Eye (tissue), 1 donor: Measurements from ENCODE around the gene UBXN2A.

Experiments
- DNase-seq: peaks from one replicate; pipeline ENCODE4 v3.0.0-alpha.2; 2015

The UBXN2A gene

DNA sequence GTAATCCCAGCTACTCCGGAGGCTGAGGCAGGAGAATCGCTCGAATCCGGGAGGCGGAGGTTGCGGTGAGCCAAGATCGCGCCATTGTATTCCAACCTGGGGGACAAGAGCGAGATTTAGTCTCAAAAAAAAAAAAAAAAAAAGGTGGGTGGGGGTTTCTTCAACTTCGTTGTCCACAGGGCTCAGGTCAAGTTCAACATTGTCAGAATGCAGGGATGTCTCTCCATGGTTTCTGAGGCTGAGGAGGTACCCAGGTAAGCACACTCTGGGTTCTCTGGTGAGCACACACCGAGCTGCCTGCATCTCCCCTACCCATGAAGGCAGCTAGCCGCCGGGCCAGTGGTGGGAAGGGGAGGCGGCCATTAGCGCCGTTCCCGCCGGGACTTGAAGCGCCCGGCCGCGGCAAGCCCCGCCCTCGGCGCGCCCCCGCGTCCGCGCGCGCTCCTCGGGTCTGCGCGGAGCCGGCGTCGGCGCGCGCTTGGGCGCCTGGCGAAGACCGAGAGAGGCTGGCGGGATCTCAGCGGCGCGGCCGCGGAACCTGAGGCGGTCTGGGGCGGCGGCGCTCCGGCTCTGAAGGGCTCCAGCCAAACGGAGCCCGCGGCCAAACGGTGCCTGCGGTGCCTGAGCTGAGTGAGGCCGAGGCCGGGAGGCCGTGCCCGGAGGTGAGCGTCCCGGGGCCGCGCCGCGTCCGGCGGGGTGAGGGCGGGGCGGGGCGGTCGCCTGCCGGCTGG lies at the start of gene UBXN2A:
Gene UBXN2A, plus strand, starts transcription at position 477 of the 731 bp plus-strand sequence. CDS start 17,852 bp downstream, outside the sequence.
- DNase-seq = peak; percentile 96

GRCh38 chr2:23900133-23900532 lies 40.1 kb upstream of the UBXN2A start:
- DNase-seq = no peak

DNA sequence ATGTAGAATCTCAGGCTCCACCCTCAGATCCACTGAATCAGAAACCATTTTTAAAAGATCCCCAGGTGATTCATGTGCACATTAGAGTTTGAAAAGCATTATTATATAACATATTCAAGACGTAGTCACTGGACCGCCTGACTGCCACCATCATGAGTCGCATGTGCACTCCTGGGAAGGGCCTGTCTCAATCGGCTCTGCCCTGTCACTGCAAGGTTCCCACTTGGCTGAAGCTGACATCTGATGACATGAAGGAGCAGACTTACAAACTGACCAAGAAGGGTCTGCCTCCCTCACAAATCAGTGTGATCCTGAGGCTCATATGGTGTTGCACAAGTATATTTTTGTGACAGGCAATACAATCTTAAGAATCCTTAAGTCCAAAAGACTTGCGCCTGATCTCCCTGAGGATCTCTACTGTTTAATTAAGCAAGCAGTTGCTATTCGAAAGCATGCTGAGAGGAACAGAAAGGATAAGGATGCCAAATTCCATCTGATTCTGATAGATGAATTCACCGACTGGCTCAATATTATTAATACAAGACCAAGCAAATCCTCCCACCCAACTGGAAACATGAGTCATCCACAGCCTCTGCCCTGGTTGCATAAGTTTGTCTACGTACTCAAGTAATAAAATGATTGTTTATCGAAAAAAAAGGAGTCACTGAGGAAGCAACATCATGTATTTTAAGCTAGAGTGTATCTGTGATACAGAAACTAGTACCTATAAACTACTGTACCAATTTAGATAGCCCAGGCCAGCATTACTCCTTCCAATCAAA lies 39.5 kb upstream of the UBXN2A start:
- DNase-seq = peak; percentile 80

DNA sequence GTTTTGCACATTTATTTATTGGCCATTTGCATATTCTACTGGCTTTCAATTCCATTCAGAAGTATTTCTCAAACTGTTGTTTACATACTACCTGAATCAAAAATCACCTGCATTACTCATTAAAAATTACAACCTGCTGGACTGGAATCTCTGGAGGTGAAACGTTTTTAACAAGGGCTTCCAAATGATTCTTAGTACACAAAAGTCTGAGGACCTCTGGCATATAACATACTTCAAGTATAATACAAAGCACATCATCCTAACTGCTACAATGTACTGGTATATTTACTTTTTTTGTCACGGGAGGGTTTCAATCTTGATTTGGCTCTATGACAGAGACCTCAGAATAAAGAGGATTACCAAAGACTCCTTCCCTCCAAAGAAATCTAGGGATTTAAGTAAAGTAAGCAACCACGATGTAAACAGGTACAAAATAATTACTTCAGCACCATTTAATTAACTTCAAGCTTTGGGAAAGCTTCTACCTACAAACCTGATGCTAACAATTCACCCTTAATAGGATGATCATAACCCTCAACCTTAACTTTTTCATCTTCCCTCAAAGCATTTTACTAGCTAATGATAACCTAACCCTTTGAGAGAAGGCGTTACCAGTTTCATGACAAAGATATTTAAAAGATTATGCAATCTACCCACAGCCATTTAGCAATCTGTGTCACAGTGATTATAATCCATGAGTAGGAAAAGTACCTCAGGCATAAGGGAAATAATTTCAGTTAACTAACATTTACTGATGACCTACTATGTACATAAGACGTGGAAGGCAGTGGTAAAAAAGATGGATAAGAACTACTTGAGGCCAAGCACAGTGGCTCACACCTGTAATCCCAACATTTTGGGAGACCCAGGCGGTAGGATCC lies 38.1 kb upstream of the UBXN2A start:
- DNase-seq = no peak

GRCh38 chr2:23903034-23903433 lies 37.2 kb upstream of the UBXN2A start:
- no peak for DNase-seq

DNA sequence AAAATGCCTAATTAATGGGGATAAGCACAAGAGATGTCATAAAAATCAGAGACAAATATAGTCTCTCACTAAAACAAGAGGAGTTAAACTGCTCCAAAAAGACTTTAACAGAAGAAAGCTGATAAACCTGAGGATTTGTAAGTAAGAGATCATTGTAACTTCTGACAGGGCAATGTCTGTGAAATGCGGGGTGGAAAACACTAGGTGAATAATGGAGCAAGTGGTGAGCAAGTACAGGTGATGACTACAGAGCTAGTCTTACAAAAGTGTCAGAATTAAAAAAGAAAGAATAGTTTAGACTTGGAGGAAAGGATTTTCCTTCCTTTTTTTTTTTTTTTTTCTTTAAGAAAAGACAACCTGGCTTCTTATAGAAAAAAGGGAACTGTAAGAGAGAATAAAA lies 36.0 kb upstream of the UBXN2A start:
- DNase-seq = no peak

- peak; percentile 13 for DNase-seq
These were observed 35.6 kb upstream of the UBXN2A start for GRCh38 chr2:23904692-23905091.

DNA sequence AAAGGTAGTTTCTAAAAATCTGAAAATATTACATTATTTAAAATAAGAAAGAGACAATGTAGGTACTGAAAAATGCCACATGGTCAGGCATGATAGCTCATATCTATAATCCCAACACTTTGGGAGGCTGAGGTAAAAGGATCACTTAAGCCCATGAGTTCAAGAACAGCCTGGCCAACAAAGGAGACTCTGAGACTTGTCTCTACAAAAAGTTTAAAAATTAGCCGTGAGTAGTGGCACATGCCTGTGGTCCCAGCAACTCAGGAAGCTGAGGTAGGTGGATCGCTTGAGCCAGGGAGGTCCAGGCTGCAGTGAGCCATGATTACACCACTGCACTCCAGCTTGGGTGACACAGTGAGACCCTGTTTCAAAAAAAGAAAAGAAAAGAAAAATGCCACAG lies 35.1 kb upstream of the UBXN2A start:
- DNase-seq = no peak

- DNase-seq = no peak
These were observed 28.2 kb upstream of the UBXN2A start for GRCh38 chr2:23912054-23912453.

GRCh38 chr2:23915327-23915726 lies 24.9 kb upstream of the UBXN2A start:
- DNase-seq = no peak

DNA sequence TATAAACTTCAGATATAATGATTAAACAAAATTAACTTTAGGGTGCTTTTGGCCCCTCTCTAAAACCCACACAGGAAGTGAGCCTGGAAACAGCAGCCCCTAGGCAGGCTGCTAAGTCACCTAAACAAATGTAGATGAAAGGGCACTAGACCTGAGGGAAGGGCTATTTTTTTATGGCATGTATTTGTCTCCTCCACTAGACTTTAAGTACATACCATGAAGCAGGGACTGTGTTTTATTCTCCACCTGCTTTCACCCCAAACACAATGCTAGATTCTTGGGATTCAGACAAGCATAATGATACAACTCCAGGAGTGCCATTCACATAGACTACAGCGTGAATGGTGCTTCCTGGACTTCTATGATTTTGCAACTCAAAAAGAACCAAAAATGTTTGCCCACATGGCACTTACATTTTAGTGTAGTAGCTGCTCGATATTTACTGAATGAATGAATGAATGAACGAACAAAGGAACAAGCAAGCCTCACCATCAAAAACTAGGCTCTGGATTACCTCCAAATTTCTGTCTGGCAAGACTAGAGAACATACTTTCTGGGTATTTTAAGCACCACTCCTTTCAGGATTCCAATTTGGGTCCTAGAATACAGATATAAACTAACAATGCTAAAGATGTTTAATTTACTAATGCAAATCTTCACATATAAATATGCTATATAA lies 23.4 kb upstream of the UBXN2A start:
- DNase-seq = no peak

DNA sequence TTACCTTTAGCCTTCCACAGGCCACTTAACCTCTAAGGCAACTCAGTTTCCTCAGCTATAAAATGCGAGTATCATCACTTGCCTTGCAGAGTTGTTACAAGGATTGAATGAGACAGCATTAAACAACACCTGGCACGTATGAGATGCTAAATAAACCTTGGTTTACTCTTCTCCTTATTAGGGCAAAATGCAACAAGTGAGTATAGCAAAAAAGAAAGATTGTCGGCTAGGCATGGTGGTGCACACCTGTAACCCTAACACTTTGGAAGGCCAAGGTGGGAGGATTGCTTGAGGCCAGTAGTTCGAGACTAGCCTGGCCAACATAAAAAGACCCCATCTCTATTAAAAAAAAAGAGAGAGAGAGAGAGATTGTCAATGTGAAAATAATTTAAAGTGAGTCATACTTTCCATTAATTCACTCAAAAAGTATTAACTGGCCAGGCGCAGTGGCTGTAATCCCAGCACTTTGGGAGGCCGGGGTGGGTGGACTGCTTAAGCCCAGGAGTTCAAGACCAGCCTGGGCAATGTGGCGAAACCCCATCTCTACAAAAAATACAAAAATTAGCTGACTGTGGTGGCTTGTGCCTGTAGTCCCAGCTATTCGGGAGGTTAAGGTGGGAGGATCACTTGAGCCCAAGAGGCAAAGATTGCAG lies 21.3 kb upstream of the UBXN2A start:
- no peak for DNase-seq

DNA sequence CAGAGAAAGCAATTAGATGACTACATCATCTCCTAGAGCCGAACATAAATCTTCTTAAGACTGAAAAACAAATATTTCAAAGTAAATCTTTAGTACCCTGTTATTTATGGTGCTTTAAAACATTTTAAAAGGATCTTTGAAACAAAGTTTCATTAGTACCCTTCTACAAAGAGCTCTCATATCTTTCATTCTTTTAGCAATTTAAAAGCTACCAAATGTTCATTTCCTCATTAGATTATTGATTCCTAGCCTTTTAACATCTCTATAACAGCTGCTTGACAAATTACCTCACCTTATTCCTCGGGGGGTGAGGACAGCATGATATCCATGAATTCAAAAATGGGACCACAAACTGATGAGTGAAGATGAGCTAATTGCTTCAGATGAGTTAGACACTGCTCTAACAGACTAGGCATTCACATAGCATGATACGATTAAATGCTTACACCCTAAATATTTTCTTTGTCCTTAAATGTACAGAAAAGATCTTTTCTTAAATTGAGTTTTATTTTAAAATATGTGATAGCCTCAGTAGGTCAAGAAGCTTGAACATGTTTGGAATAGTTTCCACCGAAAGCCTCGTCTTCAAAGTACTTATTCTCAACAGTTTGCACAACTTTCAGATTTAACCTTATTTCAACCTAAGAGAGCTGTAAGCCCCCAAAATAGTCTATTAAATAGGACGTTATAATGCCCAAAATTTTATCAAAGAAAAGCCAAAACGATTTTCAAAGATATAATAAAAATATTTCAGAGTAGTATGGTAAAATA lies 15.5 kb upstream of the UBXN2A start:
- DNase-seq = peak; percentile 43

GRCh38 chr2:23925702-23926289 lies 14.5 kb upstream of the UBXN2A start:
- no peak for DNase-seq

DNA sequence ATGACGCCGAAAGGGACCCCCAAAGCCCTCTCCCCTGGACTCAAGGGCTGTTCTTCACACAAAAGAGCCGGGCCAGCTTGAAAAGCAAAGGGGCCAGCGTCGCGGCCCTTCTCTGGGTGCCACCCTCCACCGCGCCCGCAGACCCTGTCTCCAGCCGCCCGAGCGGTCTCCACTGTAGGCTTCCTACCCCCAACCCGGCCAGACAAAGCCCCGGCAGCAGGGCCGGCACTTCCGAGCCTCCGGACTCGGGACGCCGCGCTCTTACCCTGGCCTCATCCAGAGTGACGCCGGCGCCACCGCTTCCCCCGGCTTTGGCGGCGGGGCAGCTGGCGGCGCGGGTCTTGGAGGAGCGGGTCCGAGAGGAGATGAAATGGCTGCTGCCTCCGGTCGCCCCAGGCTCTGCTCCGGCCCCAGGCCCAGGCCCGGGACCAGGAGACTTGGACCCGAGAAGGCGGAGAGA lies 13.9 kb upstream of the UBXN2A start:
- peak; percentile 88 for DNase-seq

- peak; percentile 98 for DNase-seq
These were observed 13.3 kb upstream of the UBXN2A start, which contains the start of gene ATAD2B for GRCh38 chr2:23926750-23927571. TSS of gene ATAD2B (minus strand) at chr2:23927123. CDS start at chr2:23926770, 353 bp downstream.

GRCh38 chr2:23934259-23934658 lies 6.0 kb upstream of the UBXN2A start:
- no peak for DNase-seq

- DNase-seq = peak; percentile 85
These were observed 706 bp downstream of the UBXN2A start for GRCh38 chr2:23940718-23941620.

- DNase-seq = no peak
These were observed 1.4 kb downstream of the UBXN2A start for GRCh38 chr2:23941644-23942043.
